ENCODE measurements around the gene SDK2. TPM values are rescaled to one million over a fixed set of nuclear protein-coding genes. Genes with fewer than 3 reads are reported as not detected.

SDK2 gene
- total RNA-seq, 4 donors from 2014 or later, result under 0.01 to 0.49 (median 0.08) TPM

- TF ChIP-seq CTCF (IDR thresholded peaks at IDR 0.05; ENCODE audit: low read depth), result no peak
Observed at GRCh38 chr17:73342050-73342522, 302.2 kb downstream of the SDK2 start.

- TF ChIP-seq CTCF (IDR thresholded peaks at IDR 0.05; ENCODE audit: low read depth), result no peak
Observed at GRCh38 chr17:73341350-73342049, 302.7 kb downstream of the SDK2 start.

GRCh38 chr17:73340093-73340596, 304.1 kb downstream of the SDK2 start:
- TF ChIP-seq CTCF (IDR thresholded peaks at IDR 0.05; ENCODE audit: low read depth), result no peak

GRCh38 chr17:73338566-73339197, 305.6 kb downstream of the SDK2 start:
- TF ChIP-seq CTCF (IDR thresholded peaks at IDR 0.05; ENCODE audit: low read depth), result no peak

- TF ChIP-seq CTCF (IDR thresholded peaks at IDR 0.05; ENCODE audit: low read depth), result no peak
Observed at GRCh38 chr17:73338050-73338521, 306.2 kb downstream of the SDK2 start.

- TF ChIP-seq CTCF (IDR thresholded peaks at IDR 0.05; ENCODE audit: low read depth), result no peak
Observed at GRCh38 chr17:73337330-73337710, 306.9 kb downstream of the SDK2 start.
